Measurements from ENCODE around the gene PPP2R2D. TPM values are rescaled to one million over a fixed set of nuclear protein-coding genes. Genes with fewer than 3 reads are reported as not detected.

PPP2R2D gene
- total RNA-seq, 2 donors from 2014 or later = 23.8 to 30.6 TPM

DNA sequence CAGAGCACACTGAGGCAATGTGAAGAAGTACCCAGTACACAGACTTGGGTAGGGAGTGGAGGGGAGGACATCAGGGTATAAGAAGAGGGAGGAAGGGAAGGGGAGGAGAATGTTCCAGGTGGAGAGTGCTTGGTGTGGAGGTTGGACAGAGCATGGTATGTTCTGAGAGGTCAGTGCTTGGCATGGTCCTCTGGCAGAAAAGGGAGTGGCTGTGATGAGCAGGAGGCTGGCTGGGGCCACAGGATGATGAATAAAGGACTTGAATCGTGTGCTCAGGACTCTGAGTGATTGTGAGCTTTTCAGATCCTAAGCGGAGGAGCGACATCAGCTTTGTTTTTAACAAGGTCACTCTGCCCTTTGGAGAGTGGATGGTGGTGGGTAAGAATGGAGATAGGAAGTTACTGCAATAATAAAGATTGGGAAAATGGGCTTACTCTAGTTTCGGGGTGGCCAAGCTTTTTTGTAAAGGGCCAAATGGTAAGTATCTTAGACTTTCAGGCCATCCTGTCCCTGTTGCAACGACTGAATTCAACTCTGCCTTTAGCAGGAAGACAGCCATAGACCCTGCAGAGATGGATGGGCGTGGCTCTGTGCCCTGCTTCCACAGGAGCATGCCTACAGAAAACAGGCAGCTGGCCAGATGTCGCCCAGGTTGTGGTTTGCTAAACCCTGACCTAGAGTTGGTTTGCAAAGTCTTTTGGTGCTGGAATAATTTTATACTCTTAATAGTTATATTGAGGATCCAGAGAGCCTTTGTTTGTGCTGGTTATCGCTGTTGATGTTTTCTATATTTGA lies 8.4 kb downstream of the PPP2R2D start:
- Histone ChIP-seq H3K27ac (no peak overlapping the region), H3K4me1 (peaks cover 0 to 42% of the 10 kb centered on the region in 2 donors)

DNA sequence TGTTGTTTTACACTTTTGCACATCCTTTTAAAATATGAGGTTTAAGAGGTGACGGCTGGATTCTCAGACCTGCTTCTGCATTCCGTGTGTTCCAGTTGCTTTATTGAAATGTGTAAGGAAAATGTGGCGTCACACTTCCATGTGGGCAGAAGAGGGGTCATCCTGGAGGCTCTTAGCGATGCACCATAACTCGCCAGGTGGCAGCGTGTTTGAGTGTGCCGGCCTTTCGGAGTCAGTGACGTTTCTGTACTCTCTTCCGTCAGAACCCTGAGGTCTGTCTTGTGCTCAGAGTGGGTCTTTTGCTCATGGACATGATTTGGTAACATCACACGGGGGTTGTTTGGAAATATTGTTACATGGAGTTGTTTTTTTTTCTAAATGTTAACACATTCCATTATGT lies 9.1 kb downstream of the PPP2R2D start:
- Histone ChIP-seq H3K27me3 (no peaks in the 10 kb centered on the region), H3K4me1 (peaks cover 0 to 35% of the 10 kb centered on the region in 2 donors), H3K4me3 (no peak overlapping the region), H3K36me3 (peaks cover 6% of the 10 kb centered on the region), H3K27ac (no peak overlapping the region), H3K9me3 (no peaks in the 10 kb centered on the region)
- no peak for DNase-seq (ENCODE audit: low spot score)
- TF ChIP-seq, protein P1, sequence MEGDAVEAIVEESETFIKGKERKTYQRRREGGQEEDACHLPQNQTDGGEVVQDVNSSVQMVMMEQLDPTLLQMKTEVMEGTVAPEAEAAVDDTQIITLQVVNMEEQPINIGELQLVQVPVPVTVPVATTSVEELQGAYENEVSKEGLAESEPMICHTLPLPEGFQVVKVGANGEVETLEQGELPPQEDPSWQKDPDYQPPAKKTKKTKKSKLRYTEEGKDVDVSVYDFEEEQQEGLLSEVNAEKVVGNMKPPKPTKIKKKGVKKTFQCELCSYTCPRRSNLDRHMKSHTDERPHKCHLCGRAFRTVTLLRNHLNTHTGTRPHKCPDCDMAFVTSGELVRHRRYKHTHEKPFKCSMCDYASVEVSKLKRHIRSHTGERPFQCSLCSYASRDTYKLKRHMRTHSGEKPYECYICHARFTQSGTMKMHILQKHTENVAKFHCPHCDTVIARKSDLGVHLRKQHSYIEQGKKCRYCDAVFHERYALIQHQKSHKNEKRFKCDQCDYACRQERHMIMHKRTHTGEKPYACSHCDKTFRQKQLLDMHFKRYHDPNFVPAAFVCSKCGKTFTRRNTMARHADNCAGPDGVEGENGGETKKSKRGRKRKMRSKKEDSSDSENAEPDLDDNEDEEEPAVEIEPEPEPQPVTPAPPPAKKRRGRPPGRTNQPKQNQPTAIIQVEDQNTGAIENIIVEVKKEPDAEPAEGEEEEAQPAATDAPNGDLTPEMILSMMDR (IDR thresholded peaks at IDR 0.05) = no peak

More for the DNA sequence above, 8.4 kb downstream of the PPP2R2D start:
- Histone ChIP-seq H3K9me3 (no peaks in the 10 kb centered on the region), H3K27me3 (no peaks in the 10 kb centered on the region), H3K36me3 (peaks cover 6% of the 10 kb centered on the region), H3K4me3 (no peak overlapping the region)
- no peak for DNase-seq (ENCODE audit: low spot score)
- TF ChIP-seq, protein P1 (IDR thresholded peaks at IDR 0.05) = no peak

DNA sequence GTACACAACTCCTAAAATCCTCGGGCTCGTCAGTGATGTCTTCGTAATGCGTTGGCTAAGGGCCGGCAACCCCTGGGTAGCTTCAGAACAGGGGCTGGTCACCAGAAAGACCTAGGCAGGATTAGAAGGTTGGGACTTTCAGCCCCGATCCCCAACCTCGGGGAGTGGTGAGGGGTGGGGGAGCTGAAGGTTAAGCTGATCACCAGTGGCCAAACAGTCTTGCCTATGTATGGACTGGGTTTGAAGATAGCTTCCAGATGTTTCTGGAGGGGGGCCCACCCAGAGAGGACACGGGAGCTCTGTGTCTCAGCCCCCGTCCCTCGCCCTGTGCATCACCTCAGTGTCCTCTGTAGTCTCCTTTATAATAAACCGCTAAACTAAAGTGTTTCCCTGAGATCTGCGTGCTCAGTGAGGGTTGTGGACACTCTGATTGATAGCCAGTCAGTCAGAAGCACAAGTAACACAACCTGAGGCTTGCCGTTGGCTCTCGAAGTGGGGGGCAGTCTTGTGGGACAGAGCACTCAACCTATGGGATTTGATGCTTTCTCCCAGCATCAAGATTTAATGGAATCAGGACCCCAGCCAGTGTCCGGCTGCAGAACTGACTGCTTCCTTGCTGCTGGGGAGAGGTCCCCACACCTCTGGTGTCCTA lies 10.0 kb downstream of the PPP2R2D start:
- no peak for DNase-seq (ENCODE audit: low spot score)
- TF ChIP-seq, protein P1 (IDR thresholded peaks at IDR 0.05) = no peak
- no peak overlapping the region for H3K4me3 ChIP-seq
- H3K27me3 ChIP-seq = no peaks in the 10 kb centered on the region
- H3K4me1 ChIP-seq = peaks cover 0 to 31% of the 10 kb centered on the region in 2 donors
- H3K27ac ChIP-seq = no peak overlapping the region
- H3K36me3 ChIP-seq = peaks cover 5% of the 10 kb centered on the region
- no peaks in the 10 kb centered on the region for H3K9me3 ChIP-seq

DNA sequence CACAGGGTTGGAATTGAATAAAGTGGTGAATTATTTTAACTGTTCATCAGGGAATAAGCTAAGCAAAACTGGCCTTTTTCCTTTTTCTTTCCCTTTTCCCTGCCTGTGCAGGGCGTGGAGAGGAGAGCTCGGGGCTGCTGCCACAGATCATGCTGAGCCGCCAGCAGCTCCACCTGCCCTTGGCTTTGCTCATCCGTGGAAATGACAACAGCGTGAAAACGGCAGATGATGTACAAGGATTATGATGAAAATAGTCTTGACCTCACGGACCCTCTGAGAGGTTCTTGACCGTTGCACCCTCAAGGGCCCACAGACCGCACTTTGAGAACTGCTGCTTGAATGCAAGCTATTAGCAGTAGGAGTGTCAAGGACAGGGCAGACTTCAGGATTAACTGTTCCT lies 10.6 kb downstream of the PPP2R2D start:
- no peaks in the 10 kb centered on the region for H3K36me3 ChIP-seq
- TF ChIP-seq, protein P1 (IDR thresholded peaks at IDR 0.05) = no peak
- H3K9me3 ChIP-seq = no peaks in the 10 kb centered on the region
- DNase-seq (ENCODE audit: low spot score) = no peak
- no peak overlapping the region for H3K4me3 ChIP-seq
- H3K27me3 ChIP-seq = no peaks in the 10 kb centered on the region
- H3K27ac ChIP-seq = no peak overlapping the region
- peaks cover 0 to 25% of the 10 kb centered on the region in 2 donors for H3K4me1 ChIP-seq

DNA sequence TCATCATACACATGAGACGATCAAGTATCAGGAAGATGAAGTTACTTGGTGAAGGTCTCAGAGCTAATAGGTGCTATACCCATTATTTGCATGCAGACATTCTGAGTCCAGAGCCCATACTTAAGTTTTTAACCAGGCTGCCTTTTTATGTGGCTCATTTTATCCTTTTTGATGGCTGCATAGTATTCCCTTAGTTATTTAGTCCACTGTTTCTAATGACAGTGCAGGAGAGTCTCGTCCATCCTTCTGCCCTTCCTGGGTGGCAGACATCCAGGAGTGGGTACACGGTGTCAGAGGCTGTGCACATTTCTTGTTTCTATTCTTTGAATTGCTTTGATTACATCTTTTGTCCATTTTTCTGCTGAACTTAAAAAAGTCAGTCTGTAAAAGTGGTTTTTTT lies 11.8 kb downstream of the PPP2R2D start:
- H3K9me3 ChIP-seq = no peaks in the 10 kb centered on the region
- H3K4me3 ChIP-seq = no peak overlapping the region
- DNase-seq (ENCODE audit: low spot score) = no peak
- TF ChIP-seq, protein P1 (IDR thresholded peaks at IDR 0.05) = no peak
- no peaks in the 10 kb centered on the region for H3K36me3 ChIP-seq
- no peaks in the 10 kb centered on the region for H3K27me3 ChIP-seq
- peaks cover 0 to 25% of the 10 kb centered on the region in 2 donors for H3K4me1 ChIP-seq
- no peak overlapping the region for H3K27ac ChIP-seq
